ENCODE measurements around the gene TRPT1. TPM values are rescaled to one million over a fixed set of nuclear protein-coding genes. Genes with fewer than 3 reads are reported as not detected.

The TRPT1 gene
- total RNA-seq, 5 donors from 2014 or later (not counting 1 experiment from before 2014, with no cell fraction given), result 16.1 to 48.3 (median 40.2) TPM

GRCh38 chr11:64223001-64223651, 2.9 kb downstream of the TRPT1 start:
- Histone ChIP-seq H3K27ac (ENCODE audit: low read length) (no peak overlapping the region), H3K36me3 (ENCODE audit: control insufficient read depth in 2 of 2, extremely low read depth in 1 of 2, insufficient read depth in 1 of 2, low read length in 1 of 2) (peaks cover 13 to 48% of the 10 kb centered on the region in 2 donors), H3K4me3 (ENCODE audit: control insufficient read depth in 1 of 2, extremely low read depth in 1 of 2, low read length in 1 of 2) (no peak overlapping the region), H3K27me3 (replicated peaks in 1 of 2; ENCODE audit: control insufficient read depth in 2 of 2, extremely low read depth in 1 of 2, insufficient read depth in 2 of 2, low read length in 1 of 2) (no peaks in the 10 kb centered on the region), H3K9me3 (no peaks in the 10 kb centered on the region), H3K4me1 (ENCODE audit: control insufficient read depth in 1 of 2, extremely low read depth in 1 of 2, insufficient read depth in 2 of 2, low read length in 2 of 2) (peaks cover 8 to 50% of the 10 kb centered on the region in 2 experiments)
- no peak for ATAC-seq (replicated peaks in 1 of 4)
- peak overlapping the region in 1 of 2 donors; percentile 34 for H3K27ac Mint-ChIP-seq
- DNase-seq, result no peak
- 91% methylated on average over 11 of the region's 24 CpGs for WGBS (ENCODE audit: insufficient coverage)
- peaks cover 9% of the 10 kb centered on the region for H3K36me3 Mint-ChIP-seq
- H3K27me3 Mint-ChIP-seq, result no peaks in the 10 kb centered on the region
- H3K4me1 Mint-ChIP-seq, result peaks cover 21 to 32% (median 22%) of the 10 kb centered on the region in 3 donors
- POLR2A ChIA-PET, result interaction anchor here (0.5 to 0.6 kb wide), 4 partner anchors 12 to 102 kb away, joined by 3 to 6 read pairs (median 4); no protein-coding TSS in a partner anchor
- no peaks in the 10 kb centered on the region for H3K9me3 Mint-ChIP-seq
- CTCF ChIA-PET, result interaction anchor here (0.7 to 1.0 kb wide), 3 partner anchors 16 to 25 kb away, joined by 3 read pairs; partner anchors contain the start of gene FERMT3 (in 2 of the 2)
- H3K4me3 Mint-ChIP-seq, result no peak overlapping the region

GRCh38 chr11:64222651-64223000, 3.4 kb downstream of the TRPT1 start:
- DNase-seq (no peak), ATAC-seq (replicated peaks in 1 of 4) (no peak)
- H3K27me3 Mint-ChIP-seq, result no peaks in the 10 kb centered on the region
- H3K27me3 ChIP-seq (replicated peaks in 1 of 2; ENCODE audit: control insufficient read depth in 2 of 2, extremely low read depth in 1 of 2, insufficient read depth in 2 of 2, low read length in 1 of 2), result no peaks in the 10 kb centered on the region
- no peaks in the 10 kb centered on the region for H3K9me3 ChIP-seq
- CTCF ChIA-PET, result interaction anchor here in 1 of 2 donors (1.0 kb wide), 1 partner anchor 16 kb away, joined by 3 read pairs; the partner anchor contains the start of gene FERMT3
- peaks cover 9% of the 10 kb centered on the region for H3K36me3 Mint-ChIP-seq
- peaks cover 13 to 49% of the 10 kb centered on the region in 2 donors for H3K36me3 ChIP-seq (ENCODE audit: control insufficient read depth in 2 of 2, extremely low read depth in 1 of 2, insufficient read depth in 1 of 2, low read length in 1 of 2)
- no peak overlapping the region for H3K4me3 Mint-ChIP-seq
- H3K4me3 ChIP-seq (ENCODE audit: control insufficient read depth in 1 of 2, extremely low read depth in 1 of 2, low read length in 1 of 2), result no peak overlapping the region
- peaks cover 16 to 27% (median 18%) of the 10 kb centered on the region in 3 donors for H3K4me1 Mint-ChIP-seq
- no peaks in the 10 kb centered on the region for H3K9me3 Mint-ChIP-seq
- peaks cover 7 to 47% of the 10 kb centered on the region in 2 experiments for H3K4me1 ChIP-seq (ENCODE audit: control insufficient read depth in 1 of 2, extremely low read depth in 1 of 2, insufficient read depth in 2 of 2, low read length in 2 of 2)
- peak overlapping the region in 1 of 2 donors; percentile 34 for H3K27ac Mint-ChIP-seq
- POLR2A ChIA-PET, result no interaction called here
- 90% methylated on average over 7 of the region's 9 CpGs for WGBS (ENCODE audit: insufficient coverage)
- no peak overlapping the region for H3K27ac ChIP-seq (ENCODE audit: low read length)

- WGBS (ENCODE audit: insufficient coverage), result 96% methylated on average over 13 of the region's 14 CpGs
- Mint-ChIP-seq H3K9me3 (no peaks in the 10 kb centered on the region), H3K27me3 (no peaks in the 10 kb centered on the region), H3K27ac (no peak overlapping the region), H3K36me3 (peaks cover 9% of the 10 kb centered on the region), H3K4me3 (no peak overlapping the region), H3K4me1 (peaks cover 7 to 19% (median 9%) of the 10 kb centered on the region in 3 donors)
- Histone ChIP-seq H3K27me3 (replicated peaks in 1 of 2; ENCODE audit: control insufficient read depth in 2 of 2, extremely low read depth in 1 of 2, insufficient read depth in 2 of 2, low read length in 1 of 2) (no peaks in the 10 kb centered on the region), H3K36me3 (ENCODE audit: control insufficient read depth in 2 of 2, extremely low read depth in 1 of 2, insufficient read depth in 1 of 2, low read length in 1 of 2) (peaks cover 13 to 58% of the 10 kb centered on the region in 2 donors), H3K9me3 (no peaks in the 10 kb centered on the region), H3K4me1 (ENCODE audit: control insufficient read depth in 1 of 2, extremely low read depth in 1 of 2, insufficient read depth in 2 of 2, low read length in 2 of 2) (peaks cover 0 to 33% of the 10 kb centered on the region in 2 experiments), H3K27ac (ENCODE audit: low read length) (no peak overlapping the region), H3K4me3 (ENCODE audit: control insufficient read depth in 1 of 2, extremely low read depth in 1 of 2, low read length in 1 of 2) (no peak overlapping the region)
- DNase-seq (no peak), ATAC-seq (replicated peaks in 1 of 4) (no peak)
- CTCF ChIA-PET, result no interaction called here
- POLR2A ChIA-PET, result interaction anchor here in 1 of 2 donors (0.6 kb wide), 1 partner anchor 62 kb away, joined by 3 read pairs; no protein-coding TSS in a partner anchor
These were observed 5.2 kb downstream of the TRPT1 start for GRCh38 chr11:64220798-64221197.

- no peaks in the 10 kb centered on the region for H3K9me3 Mint-ChIP-seq
- CTCF ChIA-PET, result no interaction called here
- Histone ChIP-seq H3K36me3 (ENCODE audit: control insufficient read depth in 2 of 2, extremely low read depth in 1 of 2, insufficient read depth in 1 of 2, low read length in 1 of 2) (peaks cover 13 to 62% of the 10 kb centered on the region in 2 donors), H3K4me1 (ENCODE audit: control insufficient read depth in 1 of 2, extremely low read depth in 1 of 2, insufficient read depth in 2 of 2, low read length in 2 of 2) (peaks cover 0 to 28% of the 10 kb centered on the region in 2 experiments), H3K4me3 (ENCODE audit: control insufficient read depth in 1 of 2, extremely low read depth in 1 of 2, low read length in 1 of 2) (no peak overlapping the region), H3K27ac (ENCODE audit: low read length) (no peak overlapping the region), H3K9me3 (no peaks in the 10 kb centered on the region), H3K27me3 (replicated peaks in 1 of 2; ENCODE audit: control insufficient read depth in 2 of 2, extremely low read depth in 1 of 2, insufficient read depth in 2 of 2, low read length in 1 of 2) (no peaks in the 10 kb centered on the region)
- ATAC-seq (replicated peaks in 1 of 4) (no peak), DNase-seq (no peak)
- POLR2A ChIA-PET, result interaction anchor here in 1 of 2 donors (0.6 kb wide), 1 partner anchor 63 kb away, joined by 3 read pairs; no protein-coding TSS in a partner anchor
- peaks cover 10% of the 10 kb centered on the region for H3K36me3 Mint-ChIP-seq
- 96% methylated on average over 17 of the region's 17 CpGs for WGBS (ENCODE audit: insufficient coverage)
- H3K4me1 Mint-ChIP-seq, result peaks cover 4 to 15% (median 6%) of the 10 kb centered on the region in 3 donors
- H3K27ac Mint-ChIP-seq, result no peak overlapping the region
- no peaks in the 10 kb centered on the region for H3K27me3 Mint-ChIP-seq
- no peak overlapping the region for H3K4me3 Mint-ChIP-seq
These were observed 5.7 kb downstream of the TRPT1 start for GRCh38 chr11:64220271-64220670.

GRCh38 chr11:64219755-64220154, 6.2 kb downstream of the TRPT1 start:
- Mint-ChIP-seq H3K9me3 (no peaks in the 10 kb centered on the region), H3K27me3 (no peaks in the 10 kb centered on the region), H3K4me3 (no peak overlapping the region), H3K36me3 (peaks cover 15% of the 10 kb centered on the region), H3K4me1 (peaks cover 0 to 12% (median under 1%) of the 10 kb centered on the region in 3 donors), H3K27ac (peak overlapping the region in 1 of 2 donors; percentile 11)
- DNase-seq (no peak), ATAC-seq (replicated peaks in 1 of 4) (no peak)
- Histone ChIP-seq H3K36me3 (ENCODE audit: control insufficient read depth in 2 of 2, extremely low read depth in 1 of 2, insufficient read depth in 1 of 2, low read length in 1 of 2) (peaks cover 13 to 66% of the 10 kb centered on the region in 2 donors), H3K4me3 (ENCODE audit: control insufficient read depth in 1 of 2, extremely low read depth in 1 of 2, low read length in 1 of 2) (no peak overlapping the region), H3K4me1 (ENCODE audit: control insufficient read depth in 1 of 2, extremely low read depth in 1 of 2, insufficient read depth in 2 of 2, low read length in 2 of 2) (peaks cover 0 to 23% of the 10 kb centered on the region in 2 experiments), H3K27me3 (replicated peaks in 1 of 2; ENCODE audit: control insufficient read depth in 2 of 2, extremely low read depth in 1 of 2, insufficient read depth in 2 of 2, low read length in 1 of 2) (no peaks in the 10 kb centered on the region), H3K9me3 (no peaks in the 10 kb centered on the region), H3K27ac (ENCODE audit: low read length) (no peak overlapping the region)
- ChIA-PET CTCF (no interaction called here), POLR2A (no interaction called here)
- 100% methylated on average over 2 of the region's 10 CpGs for WGBS (ENCODE audit: insufficient coverage)

GRCh38 chr11:64219354-64219684, 6.7 kb downstream of the TRPT1 start:
- ChIA-PET POLR2A (no interaction called here), CTCF (no interaction called here)
- peak overlapping the region in 1 of 2 donors; percentile 11 for H3K27ac Mint-ChIP-seq
- no peak overlapping the region for H3K4me3 Mint-ChIP-seq
- ATAC-seq (replicated peaks in 1 of 4) (no peak), DNase-seq (no peak)
- no peaks in the 10 kb centered on the region for H3K9me3 Mint-ChIP-seq
- H3K27me3 Mint-ChIP-seq, result no peaks in the 10 kb centered on the region
- H3K4me1 ChIP-seq (ENCODE audit: control insufficient read depth in 1 of 2, extremely low read depth in 1 of 2, insufficient read depth in 2 of 2, low read length in 2 of 2), result peaks cover 0 to 18% of the 10 kb centered on the region in 2 experiments
- H3K36me3 ChIP-seq (ENCODE audit: control insufficient read depth in 2 of 2, extremely low read depth in 1 of 2, insufficient read depth in 1 of 2, low read length in 1 of 2), result peaks cover 13 to 66% of the 10 kb centered on the region in 2 donors
- H3K27ac ChIP-seq (ENCODE audit: low read length), result no peak overlapping the region
- H3K9me3 ChIP-seq, result no peaks in the 10 kb centered on the region
- no peak overlapping the region for H3K4me3 ChIP-seq (ENCODE audit: control insufficient read depth in 1 of 2, extremely low read depth in 1 of 2, low read length in 1 of 2)
- peaks cover 15% of the 10 kb centered on the region for H3K36me3 Mint-ChIP-seq
- WGBS (ENCODE audit: insufficient coverage), result 100% methylated on average over 1 of the region's 7 CpGs
- no peaks in the 10 kb centered on the region for H3K27me3 ChIP-seq (replicated peaks in 1 of 2; ENCODE audit: control insufficient read depth in 2 of 2, extremely low read depth in 1 of 2, insufficient read depth in 2 of 2, low read length in 1 of 2)
- H3K4me1 Mint-ChIP-seq, result peaks cover 0 to 11% (median 0%) of the 10 kb centered on the region in 3 donors
